Measurements from ENCODE around the gene KDM2A.
"Not testable (repeated sequence)": the region's sequence is repeated elsewhere in the genome, so short reads cannot be mapped to it uniquely, and the experiment has no call there.

KDM2A gene

DNA sequence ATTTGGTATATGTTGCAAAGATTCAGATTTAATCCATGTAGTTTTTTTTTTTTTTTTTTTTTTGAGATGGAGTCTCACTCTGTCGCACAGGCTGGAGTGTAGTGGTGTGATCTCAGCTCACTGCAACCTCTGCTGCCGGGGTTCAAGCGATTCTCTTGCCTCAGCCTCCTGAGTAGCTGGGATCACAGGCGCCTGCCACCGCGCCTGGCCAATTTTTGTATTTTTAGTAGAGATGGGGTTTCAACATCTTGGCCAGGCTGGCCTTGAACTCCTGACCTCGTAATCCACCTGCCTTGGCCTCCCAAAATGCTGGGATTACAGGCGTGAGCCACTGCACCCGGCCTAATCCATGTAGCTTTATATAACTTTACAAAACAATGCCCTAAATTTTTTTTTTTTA lies 49.8 kb downstream of the KDM2A start:
- DNase-seq (ENCODE audit: low read depth), result not testable (repeated sequence)

DNA sequence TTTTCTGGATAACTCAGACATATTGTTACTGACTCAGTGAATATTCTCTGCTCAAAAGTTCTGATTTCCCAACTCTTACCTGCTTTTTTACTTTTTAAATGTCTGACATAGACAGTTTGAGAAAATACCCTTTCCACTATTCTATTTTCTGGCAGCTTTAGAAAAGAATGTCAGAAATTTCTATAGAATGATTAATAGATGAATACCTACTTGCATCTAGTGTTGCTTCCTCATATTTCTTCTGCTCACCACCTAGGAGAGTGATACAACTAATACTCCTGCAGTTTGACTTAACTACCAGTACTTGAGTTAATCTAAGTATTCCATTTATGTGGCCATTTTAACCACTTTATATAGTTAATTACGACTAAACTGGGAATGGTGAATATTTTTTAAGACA lies 55.2 kb downstream of the KDM2A start:
- DNase-seq (ENCODE audit: low read depth), result no peak

DNA sequence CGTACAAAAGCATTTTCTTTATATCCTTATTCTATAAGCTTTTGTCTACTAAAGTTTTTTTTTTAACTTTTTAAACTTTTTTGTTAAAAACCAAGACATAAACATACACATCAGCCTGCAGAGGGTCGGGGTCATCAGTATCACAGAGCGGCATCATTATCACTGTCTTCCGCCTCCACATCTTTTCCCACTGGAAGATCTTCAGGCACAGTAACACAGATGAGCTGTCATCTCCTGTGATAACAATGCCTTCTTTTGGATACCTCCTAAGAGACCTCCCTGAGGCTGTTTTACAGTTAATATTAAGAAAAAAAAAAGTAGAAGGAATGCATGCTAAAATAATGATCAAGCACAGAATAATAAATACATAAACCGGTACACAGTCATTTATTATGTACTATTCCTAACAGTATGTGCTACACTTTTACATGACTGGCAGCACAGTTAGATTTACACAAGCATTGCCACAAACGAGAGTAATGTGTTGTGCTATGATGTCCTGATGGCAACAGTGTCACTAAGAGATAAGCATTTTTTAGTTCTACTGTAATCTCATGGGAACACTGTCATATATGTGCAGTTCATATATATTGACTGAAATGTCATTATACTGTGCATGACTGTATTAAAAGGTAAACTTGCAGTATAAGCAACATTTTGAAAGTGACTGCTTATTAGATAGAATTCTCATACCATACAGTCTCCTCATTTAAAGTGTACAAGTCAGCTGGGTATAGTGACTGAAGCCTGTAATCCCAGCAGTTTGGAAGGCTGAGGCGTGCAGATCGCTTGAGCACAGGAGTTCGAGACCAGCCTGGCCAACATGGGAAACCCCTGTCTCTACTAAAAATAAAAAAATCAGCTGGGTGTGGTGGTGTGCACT lies 58.6 kb downstream of the KDM2A start:
- no peak for DNase-seq (ENCODE audit: low read depth)

DNA sequence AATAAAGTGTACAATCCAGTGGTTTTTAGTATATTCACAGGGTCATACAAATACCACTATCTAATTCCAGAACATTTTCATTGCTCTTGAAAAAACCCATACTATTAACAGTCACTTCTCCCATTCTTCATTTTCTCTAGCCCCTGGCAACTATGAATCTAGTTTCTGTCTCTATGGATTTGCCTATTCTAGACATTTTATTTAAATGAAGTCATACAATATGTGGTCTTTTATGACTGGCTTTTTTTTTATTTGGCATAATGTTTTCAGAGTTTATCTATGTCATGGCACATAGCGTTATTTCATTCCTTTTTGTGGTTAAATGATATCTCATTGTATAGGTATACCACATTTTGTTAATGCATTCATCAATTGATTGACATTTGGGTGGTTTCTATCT lies 59.4 kb downstream of the KDM2A start:
- no peak for DNase-seq (ENCODE audit: low read depth)

DNA sequence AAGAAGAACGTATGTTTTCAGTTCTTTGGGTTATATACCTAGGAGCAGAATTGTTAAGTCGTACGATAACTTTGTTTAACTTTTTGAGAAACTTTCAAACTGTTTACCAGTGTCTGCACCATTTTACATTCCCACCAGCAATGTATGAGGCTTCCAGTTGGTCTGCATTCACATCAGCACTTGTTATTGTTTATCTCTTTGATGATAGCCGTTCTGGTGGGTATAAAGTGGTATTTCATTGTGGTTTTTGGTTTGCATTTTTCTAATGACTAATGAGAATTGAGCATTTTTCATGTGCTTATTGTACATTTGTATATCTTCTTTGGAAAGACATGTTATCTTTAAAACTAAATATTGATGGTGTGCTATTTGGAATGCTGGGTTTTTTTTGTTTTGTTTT lies 59.8 kb downstream of the KDM2A start:
- no peak for DNase-seq (ENCODE audit: low read depth)

DNA sequence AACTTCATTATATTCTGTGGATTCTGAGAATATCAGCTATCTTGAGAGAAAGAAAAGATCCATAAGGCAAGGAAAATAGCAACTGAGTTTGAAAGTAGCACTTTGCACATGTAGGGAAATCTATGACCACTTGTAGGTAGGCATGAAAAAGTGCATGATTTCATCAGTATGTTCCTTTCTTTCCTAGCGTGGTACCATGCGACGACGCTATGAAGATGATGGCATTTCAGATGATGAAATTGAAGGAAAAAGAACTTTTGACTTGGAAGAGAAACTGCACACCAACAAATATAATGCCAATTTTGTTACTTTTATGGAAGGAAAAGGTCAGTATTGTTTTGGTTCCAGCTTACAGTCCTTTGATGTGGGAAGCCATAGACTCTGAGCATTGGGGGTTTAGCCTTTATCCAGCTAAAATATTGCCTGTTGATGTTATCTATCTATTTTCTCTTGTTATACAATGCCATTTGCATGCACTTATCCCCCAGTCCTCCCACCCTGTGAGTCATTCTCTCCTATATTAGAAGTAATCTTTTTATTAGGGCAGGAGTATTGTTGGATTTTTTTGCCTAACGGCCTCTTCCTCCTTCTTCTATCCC lies 60.9 kb downstream of the KDM2A start:
- DNase-seq (ENCODE audit: low read depth), result no peak

DNA sequence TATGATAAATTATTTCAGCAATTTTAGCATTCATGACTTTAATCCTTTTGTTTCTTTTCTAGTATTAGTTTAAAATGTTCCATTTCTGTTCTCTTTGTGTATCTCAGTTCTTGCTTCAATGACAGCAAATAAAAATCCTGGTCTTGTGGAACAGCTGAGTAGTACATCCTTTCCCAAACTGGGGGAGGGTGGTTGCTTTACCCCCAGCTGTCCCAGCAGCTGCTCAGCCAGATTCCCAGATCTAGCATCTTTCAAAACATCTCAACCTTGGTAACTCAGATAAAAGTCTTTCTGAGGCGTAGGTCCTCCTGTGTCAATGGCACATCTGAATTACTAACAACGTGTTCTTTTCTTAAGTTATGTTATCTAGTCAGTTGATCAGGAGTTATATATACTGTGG lies 75.0 kb downstream of the KDM2A start:
- DNase-seq (ENCODE audit: low read depth), result no peak

DNA sequence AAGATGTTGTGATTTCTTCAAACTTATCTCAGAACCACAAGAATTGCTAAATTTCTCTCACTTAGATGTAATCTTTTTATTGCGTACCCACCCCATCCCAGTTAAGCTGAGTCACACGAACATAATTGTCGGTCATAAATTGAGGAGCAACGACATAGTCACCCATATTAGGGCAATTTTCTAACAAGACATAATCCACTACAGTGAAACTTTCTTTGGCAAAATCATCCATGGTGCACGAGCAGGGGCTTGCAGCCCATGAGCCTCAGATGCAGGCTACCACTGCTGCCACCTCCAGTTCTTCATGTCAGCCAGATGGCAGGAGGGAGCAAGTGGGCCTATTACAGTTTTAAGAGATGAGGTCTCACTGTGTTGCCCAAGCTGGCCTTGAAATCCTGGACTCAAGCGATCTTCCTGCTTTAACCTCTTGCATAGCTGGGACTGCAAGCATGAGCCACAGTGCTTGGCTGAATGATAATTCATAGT lies 77.0 kb downstream of the KDM2A start:
- no peak for DNase-seq (ENCODE audit: low read depth)

DNA sequence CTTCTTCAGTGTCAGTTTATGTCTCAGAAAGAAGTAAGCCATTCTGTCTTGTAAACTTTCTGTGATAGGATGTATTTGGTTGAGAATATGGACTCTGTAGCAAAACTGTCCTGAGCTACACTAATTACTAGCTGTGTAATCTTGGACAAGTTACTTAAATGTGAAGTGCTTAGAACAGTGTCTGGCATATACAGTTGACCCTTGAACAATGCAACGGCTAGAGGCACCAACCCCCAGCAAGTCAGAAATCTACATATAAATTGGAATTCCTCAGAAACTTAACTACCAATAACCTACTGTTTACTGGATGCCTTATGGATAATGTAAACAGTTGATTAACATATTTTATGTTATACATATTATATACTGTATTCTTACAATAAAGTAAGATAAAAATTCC lies 78.5 kb downstream of the KDM2A start:
- DNase-seq (ENCODE audit: low read depth), result no peak

DNA sequence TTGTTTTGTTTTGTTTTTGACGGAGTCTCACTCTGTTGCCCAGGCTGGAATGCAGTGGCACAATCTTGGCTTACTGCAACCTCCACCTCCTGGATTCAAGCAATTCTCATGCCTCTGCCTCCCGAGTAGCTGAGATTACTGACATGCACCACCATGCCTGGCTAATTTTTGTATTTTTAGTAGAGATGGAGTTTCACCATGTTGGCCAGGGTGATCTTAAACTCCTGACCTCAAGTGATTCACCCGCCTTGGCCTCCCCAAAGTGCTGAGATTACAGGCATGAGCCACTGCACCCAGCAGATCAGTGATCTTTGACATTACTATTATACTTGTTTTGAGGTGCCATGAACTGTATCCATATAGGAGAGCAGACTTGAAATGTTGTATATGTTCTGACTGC lies 79.7 kb downstream of the KDM2A start:
- DNase-seq (ENCODE audit: low read depth), result not testable (repeated sequence)

DNA sequence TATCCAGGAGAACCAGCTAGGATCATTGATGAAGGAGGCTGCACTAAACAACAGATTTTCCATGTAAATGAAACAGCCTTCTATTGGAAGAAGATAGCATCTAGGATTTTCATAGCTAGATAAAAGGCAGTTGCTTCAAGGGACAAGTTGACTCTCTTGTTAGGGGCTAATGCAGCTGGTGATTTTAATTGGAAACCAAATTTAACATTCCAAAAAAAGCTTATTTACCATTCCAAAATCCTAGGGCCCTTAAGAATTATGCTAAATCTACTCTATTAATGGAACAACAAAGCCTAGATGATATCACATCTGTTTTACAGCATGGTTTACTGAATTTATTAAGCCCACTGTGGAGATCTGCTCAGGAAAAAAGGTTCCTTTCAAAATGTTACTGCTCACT lies 80.7 kb downstream of the KDM2A start:
- DNase-seq (ENCODE audit: low read depth), result no peak

DNA sequence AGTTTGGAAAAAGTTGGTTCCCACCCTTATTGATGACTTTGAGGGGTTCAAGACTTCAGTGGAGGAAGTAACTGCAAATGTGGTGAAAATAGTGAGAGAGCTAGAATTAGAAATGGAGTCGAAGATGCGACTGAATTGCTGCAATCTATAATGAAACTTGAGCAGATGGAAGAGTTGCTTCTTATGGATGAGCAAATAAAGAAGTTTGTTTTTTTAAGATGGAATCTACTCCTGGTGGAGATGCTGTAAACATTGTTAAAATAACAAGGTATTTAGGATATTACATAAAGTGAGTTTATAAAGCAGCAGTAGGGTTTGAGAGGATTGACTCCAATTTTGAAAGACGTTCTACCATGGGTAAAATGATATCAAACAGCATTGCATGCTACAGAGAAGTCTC lies 83.0 kb downstream of the KDM2A start:
- DNase-seq (ENCODE audit: low read depth), result no peak

DNA sequence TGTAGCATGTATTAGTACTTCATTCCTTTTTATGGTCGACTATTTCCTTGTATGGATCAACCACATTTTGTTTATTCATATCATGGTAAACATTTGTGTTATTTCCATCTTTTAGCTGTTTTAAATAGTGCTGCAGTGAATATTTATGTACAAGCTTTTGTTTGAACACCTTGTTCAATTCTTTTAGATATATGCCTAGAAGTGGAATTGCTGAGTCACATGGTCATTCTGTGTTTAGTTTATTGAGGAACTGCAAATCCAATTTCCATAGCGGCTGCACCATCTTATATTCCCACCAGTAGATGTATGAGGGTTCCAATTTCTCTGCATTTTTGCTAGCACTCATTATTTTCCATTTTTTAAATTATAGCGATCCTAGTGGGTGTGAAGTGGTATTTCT lies 85.8 kb downstream of the KDM2A start:
- DNase-seq (ENCODE audit: low read depth), result no peak

DNA sequence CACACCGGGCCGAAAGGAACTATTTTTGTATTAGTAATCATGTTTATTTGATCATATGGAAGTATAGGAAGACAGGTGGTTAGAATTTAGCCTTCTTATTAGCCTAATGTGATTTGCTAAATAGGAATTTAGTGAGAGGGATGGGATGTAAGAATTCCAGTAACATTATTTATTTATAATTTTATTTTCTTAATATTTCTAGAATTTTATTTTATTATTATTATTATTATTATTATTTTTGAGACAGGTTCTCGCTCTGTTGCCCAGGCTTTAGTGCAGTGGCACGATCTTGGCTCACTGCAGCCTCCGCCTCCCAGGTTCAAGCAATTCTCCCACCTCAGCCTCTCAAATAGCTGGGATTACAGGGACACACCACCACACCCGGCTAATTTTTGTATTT lies 90.2 kb downstream of the KDM2A start:
- DNase-seq (ENCODE audit: low read depth), result not testable (repeated sequence)

DNA sequence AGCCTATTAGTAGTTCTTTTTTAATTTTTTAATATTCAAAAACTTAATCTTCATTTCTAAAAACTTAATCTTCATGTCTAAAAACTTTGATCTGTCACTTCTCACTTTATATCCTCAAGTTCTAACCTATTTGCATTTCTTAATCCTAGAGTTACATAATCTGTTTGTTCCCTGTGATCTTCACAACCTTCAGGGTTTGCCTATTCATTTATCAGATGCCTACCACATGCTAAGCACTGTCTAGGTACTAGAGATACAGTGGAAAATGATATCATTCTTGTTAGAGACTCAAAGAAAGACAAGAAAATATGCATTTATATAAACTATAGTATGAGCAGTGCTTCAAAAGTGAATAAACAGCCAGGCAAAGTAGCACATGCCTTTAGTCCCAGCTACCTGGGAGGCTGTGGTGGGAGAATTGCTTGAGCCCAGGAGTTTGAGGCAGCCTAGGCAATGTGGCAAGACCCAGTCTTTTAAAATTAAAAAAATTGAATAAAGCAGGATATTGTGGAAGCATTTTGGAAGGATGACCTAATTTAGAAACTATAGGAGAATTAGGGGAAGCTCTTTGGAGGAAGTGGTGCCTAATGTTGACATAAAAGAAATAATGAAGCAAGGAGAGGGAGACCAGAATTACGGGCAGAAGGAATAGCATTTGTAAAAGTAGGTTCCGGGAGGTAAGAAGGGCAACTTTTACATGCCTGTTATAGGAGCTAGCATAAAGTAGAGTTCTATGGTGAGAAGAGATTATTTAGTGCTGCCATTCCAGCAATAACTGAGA lies 92.8 kb downstream of the KDM2A start:
- DNase-seq (ENCODE audit: low read depth), result no peak

DNA sequence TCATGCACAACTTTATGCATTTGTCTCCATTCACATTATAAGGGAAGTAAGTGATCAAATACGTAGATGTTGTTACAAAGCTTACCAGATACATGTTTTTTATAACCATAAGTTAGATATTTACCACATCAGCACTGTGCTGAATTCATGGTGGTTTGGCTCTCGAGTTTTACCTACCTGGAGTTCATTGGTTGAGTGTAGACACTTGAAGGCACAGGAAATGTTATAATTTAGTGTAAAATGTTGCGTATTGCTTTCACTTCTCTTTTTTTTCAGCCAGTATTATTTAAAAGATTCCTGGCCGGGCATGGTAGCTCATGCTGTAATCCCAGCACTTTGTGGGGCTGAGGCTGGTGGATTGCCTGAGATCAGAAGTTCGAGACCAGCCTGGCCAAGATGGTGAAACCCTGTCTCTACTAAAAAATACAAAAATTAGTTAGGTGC lies 94.1 kb downstream of the KDM2A start:
- DNase-seq (ENCODE audit: low read depth), result no peak

DNA sequence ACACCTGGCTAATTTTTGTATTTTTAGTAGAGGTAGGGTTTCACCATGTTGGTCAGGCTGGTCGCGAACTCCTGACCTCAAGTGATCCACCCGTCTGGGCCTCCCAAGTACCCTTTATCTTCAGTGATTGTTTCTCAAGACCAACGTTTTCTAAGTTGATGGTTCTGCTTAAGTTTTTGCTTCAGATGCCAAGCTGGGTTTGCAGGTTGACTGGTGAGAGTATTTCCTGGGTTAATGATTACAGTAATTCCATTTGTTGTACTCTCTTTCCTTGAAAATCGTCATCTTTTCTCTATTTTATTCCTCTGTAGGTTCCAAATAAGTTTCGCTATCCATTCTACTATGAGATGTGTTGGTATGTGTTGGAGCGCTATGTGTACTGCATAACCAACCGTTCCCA lies 108.7 kb downstream of the KDM2A start:
- no peak for DNase-seq (ENCODE audit: low read depth)

DNA sequence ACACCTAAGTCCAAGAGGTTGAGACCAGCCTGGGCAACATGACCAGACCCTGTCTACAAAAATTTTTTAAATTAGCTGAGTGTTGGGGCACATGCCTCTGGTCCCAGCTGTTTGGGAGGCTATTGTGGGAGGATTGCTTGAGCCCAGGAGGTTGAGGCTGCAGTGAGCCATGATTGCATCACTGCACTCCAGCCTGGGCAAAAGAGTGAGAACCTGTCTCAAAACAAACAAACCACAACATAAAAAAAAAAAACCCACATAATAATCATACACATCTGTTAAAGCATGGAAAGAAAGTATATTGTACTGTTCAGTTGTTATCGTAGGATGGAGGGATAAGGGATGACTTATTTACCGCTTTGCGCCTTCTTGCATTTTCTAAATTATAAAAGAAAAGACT lies 111.3 kb downstream of the KDM2A start:
- DNase-seq (ENCODE audit: low read depth), result no peak

DNA sequence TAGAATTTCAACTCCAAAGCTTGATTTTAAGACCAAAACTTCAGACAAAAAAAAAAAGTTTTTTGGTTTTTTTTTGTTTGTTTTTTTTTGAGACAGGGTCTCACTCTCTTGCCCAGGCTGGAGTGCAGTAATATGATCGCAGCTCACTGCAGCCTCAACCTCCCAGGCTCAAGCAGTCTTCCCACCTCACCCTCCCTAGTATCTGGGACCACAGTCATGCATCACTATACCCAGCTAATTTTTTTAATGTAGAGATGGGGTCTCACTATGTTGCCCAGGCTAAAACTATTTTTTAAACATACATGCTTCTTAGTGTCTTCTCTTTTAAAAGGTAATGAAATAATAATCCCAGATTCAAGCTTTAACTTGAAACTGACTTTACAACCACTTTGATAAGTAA lies 111.8 kb downstream of the KDM2A start:
- DNase-seq (ENCODE audit: low read depth), result no peak

DNA sequence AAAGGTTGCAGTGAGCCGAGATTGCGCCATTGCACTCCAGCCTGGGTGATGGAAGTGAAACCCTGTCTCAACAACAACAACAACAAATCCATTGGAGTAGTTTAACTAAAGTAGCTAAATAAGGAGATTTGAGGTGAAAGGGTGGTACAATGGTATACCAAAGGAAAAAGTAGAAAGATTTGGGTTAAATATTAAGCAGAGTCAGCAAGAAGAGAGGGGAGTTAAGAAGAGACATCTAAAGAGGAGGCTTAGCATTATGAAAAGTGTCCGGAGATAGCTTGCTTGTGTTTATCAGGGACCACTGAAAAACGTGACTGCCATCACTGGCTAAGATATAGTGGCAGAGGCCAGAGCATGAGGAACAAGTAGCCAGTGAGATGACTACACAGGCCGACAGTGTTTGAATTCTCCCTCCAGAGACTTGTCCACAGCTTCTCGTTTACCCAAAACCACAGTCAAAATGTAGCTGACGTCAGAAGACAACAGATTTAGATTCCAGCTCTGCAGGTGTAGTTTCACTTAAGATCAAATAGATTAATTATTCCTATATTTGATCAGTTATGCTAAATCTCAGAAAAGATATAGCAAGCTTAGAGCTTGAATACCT lies 114.6 kb downstream of the KDM2A start:
- DNase-seq (ENCODE audit: low read depth), result no peak

DNA sequence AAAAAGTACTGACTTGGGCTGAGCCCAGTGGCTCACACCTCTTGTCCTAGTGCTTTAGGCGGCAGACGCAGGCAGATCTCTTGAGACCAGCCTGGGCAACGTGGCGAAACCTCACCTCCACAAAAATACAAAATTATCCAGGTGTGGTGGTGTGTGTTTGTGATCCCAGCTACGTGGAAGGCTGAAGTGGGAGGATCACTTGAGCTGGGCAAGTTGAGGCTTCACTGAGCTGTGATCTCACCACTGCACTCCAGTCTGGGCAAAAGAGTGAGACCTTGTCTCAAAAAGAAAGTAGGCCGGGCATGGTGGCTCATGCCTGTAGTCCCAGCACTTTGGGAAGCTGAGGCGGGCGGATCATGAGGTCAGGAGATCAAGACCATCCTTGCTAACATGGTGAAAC lies 115.5 kb downstream of the KDM2A start:
- not testable (repeated sequence) for DNase-seq (ENCODE audit: low read depth)

DNA sequence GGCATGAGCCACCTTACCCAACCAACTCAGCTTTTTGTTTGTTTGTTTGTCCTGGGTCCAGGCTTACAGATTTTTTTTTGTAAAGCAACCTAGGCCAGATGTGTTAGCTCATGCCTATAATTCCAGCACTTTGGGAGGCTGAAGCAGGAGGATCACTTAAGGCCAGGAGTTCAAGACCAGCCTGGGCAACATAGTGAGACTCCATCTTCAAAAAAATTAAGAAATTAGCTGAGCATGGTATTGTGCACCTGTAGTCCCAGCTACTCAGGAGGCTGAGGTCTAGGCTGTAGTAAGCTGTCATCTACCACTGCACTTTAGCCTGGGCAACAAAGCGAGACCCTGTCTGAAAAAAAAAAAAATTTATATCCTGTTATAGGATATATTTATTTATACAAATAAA lies 118.5 kb downstream of the KDM2A start:
- no peak for DNase-seq (ENCODE audit: low read depth)
